Measurements from ENCODE around the gene ASS1.

The ASS1 gene

DNA sequence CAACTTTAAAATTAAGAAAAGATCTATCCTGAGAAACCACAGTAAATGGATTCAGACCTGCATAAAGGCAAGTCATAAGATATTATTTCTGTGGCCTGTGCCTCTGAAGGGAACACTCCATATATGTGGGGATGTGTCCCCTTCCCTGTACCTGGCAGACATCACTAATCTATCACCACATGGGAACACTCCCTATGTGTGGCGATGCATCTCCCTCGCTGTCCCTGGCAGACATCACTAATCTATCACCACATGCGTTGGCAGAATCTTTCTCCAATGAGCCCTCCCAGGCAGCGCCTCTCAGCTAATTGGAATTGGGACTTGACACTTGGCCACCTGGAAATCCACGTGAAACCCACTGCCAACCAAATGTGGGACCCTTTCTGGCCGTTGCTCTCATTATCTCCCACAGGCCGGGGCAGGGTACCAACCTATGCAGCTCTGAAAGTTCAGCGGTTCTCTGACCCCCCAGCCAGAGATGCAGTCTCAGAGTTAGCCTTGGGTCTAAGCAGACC lies 25.2 kb upstream of the ASS1 start:
- Histone ChIP-seq H3K27ac (ENCODE audit: low read length) (no peak overlapping the region), H3K36me3 (ENCODE audit: insufficient read depth, low read length) (no peaks in the 10 kb centered on the region), H4K20me1 (ENCODE audit: insufficient read depth, low read length) (no peaks in the 10 kb centered on the region), H3K4me3 (ENCODE audit: low read depth in 1 of 2, low read length in 2 of 2) (no peak overlapping the region), H3K9me3 (ENCODE audit: insufficient read depth, low read length, severe bottlenecking) (no peaks in the 10 kb centered on the region), H3K9ac (ENCODE audit: low read depth, low read length) (no peak overlapping the region), H3K4me1 (ENCODE audit: insufficient read depth, low read length) (no peaks in the 10 kb centered on the region), H3K4me2 (ENCODE audit: insufficient read depth, low read length) (no peak overlapping the region), H2AFZ (ENCODE audit: low read depth, low read length) (no peak overlapping the region), H3K27me3 (ENCODE audit: insufficient read depth, low read length, poor library complexity) (no peaks in the 10 kb centered on the region), H3K79me2 (ENCODE audit: insufficient read depth, low read length) (no peaks in the 10 kb centered on the region)
- DNase-seq (no peak), ATAC-seq (ENCODE audit: insufficient read depth, low read depth) (no peak)
- no peak for TF ChIP-seq CTCF (IDR thresholded peaks at IDR 0.05; ENCODE audit: borderline replicate concordance, extremely low read depth, low read length, poor library complexity, severe bottlenecking)

GRCh38 chr9:130421154-130421801 lies 23.5 kb upstream of the ASS1 start:
- TF ChIP-seq CTCF (IDR thresholded peaks at IDR 0.05; ENCODE audit: borderline replicate concordance, extremely low read depth, low read length, poor library complexity, severe bottlenecking) (no peak), EZH2 (IDR thresholded peaks at IDR 0.05; ENCODE audit: borderline replicate concordance, low read depth, low read length, severe bottlenecking) (no peak)
- Histone ChIP-seq H3K9ac (ENCODE audit: low read depth, low read length) (no peak overlapping the region), H3K4me3 (ENCODE audit: low read depth in 1 of 2, low read length in 2 of 2) (no peak overlapping the region), H2AFZ (ENCODE audit: low read depth, low read length) (no peak overlapping the region), H3K36me3 (ENCODE audit: insufficient read depth, low read length) (no peaks in the 10 kb centered on the region), H4K20me1 (ENCODE audit: insufficient read depth, low read length) (no peaks in the 10 kb centered on the region), H3K79me2 (ENCODE audit: insufficient read depth, low read length) (no peaks in the 10 kb centered on the region), H3K4me1 (ENCODE audit: insufficient read depth, low read length) (no peaks in the 10 kb centered on the region), H3K27me3 (ENCODE audit: insufficient read depth, low read length, poor library complexity) (no peaks in the 10 kb centered on the region), H3K4me2 (ENCODE audit: insufficient read depth, low read length) (no peak overlapping the region), H3K9me3 (ENCODE audit: insufficient read depth, low read length, severe bottlenecking) (no peaks in the 10 kb centered on the region), H3K27ac (ENCODE audit: low read length) (no peak overlapping the region)
- ATAC-seq (ENCODE audit: insufficient read depth, low read depth) (no peak), DNase-seq (no peak)

- H3K9ac ChIP-seq (ENCODE audit: low read depth, low read length), result no peak overlapping the region
Observed at GRCh38 chr9:130421802-130422276, 22.9 kb upstream of the ASS1 start.

More at GRCh38 chr9:130421802-130422276, 22.9 kb upstream of the ASS1 start:
- no peak for ATAC-seq (ENCODE audit: insufficient read depth, low read depth)
- H3K4me1 ChIP-seq (ENCODE audit: insufficient read depth, low read length), result no peaks in the 10 kb centered on the region
- no peak overlapping the region for H2AFZ ChIP-seq (ENCODE audit: low read depth, low read length)
- H3K36me3 ChIP-seq (ENCODE audit: insufficient read depth, low read length), result no peaks in the 10 kb centered on the region
- H3K79me2 ChIP-seq (ENCODE audit: insufficient read depth, low read length), result no peaks in the 10 kb centered on the region
- no peak overlapping the region for H3K27ac ChIP-seq (ENCODE audit: low read length)
- DNase-seq, result no peak
- TF ChIP-seq EZH2 (IDR thresholded peaks at IDR 0.05; ENCODE audit: borderline replicate concordance, low read depth, low read length, severe bottlenecking), result no peak
- TF ChIP-seq CTCF (IDR thresholded peaks at IDR 0.05; ENCODE audit: borderline replicate concordance, extremely low read depth, low read length, poor library complexity, severe bottlenecking), result no peak
- no peaks in the 10 kb centered on the region for H3K27me3 ChIP-seq (ENCODE audit: insufficient read depth, low read length, poor library complexity)
- H4K20me1 ChIP-seq (ENCODE audit: insufficient read depth, low read length), result no peaks in the 10 kb centered on the region
- H3K4me2 ChIP-seq (ENCODE audit: insufficient read depth, low read length), result no peak overlapping the region
- no peak overlapping the region for H3K4me3 ChIP-seq (ENCODE audit: low read depth in 1 of 2, low read length in 2 of 2)
- H3K9me3 ChIP-seq (ENCODE audit: insufficient read depth, low read length, severe bottlenecking), result no peaks in the 10 kb centered on the region
